Keratinocyte (primary cell): ENCODE measurements around the gene RBPJL.

Experiments
- CTCF ChIP-seq, 3 experiments: IDR thresholded peaks in 1 of 3; conservative IDR thresholded peaks in 1 of 3; optimal IDR thresholded peaks in 1 of 3; 2 replicates in 2 of 3; 3 replicates in 1 of 3; pipeline versions ENCODE3 to v1.5.1; 2011; ENCODE audit warnings: low read length in 3 of 3, mild to moderate bottlenecking in 3 of 3, moderate library complexity in 2 of 3, control low read depth in 1 of 3, inconsistent platforms in 1 of 3; ENCODE audit not compliant: insufficient read depth in 2 of 3; ENCODE audit errors: extremely low read depth in 1 of 3
- EZH2 ChIP-seq: IDR thresholded peaks from one replicate; pipeline ENCODE4 v1.6.1; 2012; ENCODE audit warnings: inconsistent platforms, mild to moderate bottlenecking, low read length, moderate library complexity

- TF ChIP-seq CTCF (optimal IDR thresholded peaks at IDR 0.05 in 1 of 3, IDR thresholded peaks at IDR 0.05 in 1 of 3, conservative IDR thresholded peaks at IDR 0.05 in 1 of 3; ENCODE audit: extremely low read depth in 1 of 3, insufficient read depth in 2 of 3, low read length in 3 of 3) (no peak), EZH2 (no peak)
Observed at GRCh38 chr20:45339084-45339483, 32.4 kb downstream of the RBPJL start.
